ENCODE results near the gene EEPD1. TPM values are rescaled to one million over a fixed set of nuclear protein-coding genes. Genes with fewer than 3 reads are reported as not detected.

Gene EEPD1
- total RNA-seq, 2 experiments from 2014 or later: 2.6 TPM

GRCh38 chr7:36217211-36217960 is 64.3 kb downstream of the EEPD1 start:
- ATAC-seq: no peak
- no peak overlapping the region for H3K4me3 Mint-ChIP-seq
- DNase-seq: no peak
- CTCF ChIA-PET: no interaction called here
- POLR2A ChIA-PET: no interaction called here
- H3K9me3 Mint-ChIP-seq (ENCODE audit: insufficient read depth): no peaks in the 10 kb centered on the region
- H3K27me3 Mint-ChIP-seq (ENCODE audit: low read depth): no peaks in the 10 kb centered on the region
- H3K36me3 Mint-ChIP-seq (ENCODE audit: low read depth): no peaks in the 10 kb centered on the region
- H3K4me1 Mint-ChIP-seq (ENCODE audit: low read depth): no peaks in the 10 kb centered on the region
- H3K27ac Mint-ChIP-seq: no peak overlapping the region

GRCh38 chr7:36217961-36218284 is 64.9 kb downstream of the EEPD1 start:
- Mint-ChIP-seq H3K36me3 (ENCODE audit: low read depth) (no peaks in the 10 kb centered on the region), H3K4me1 (ENCODE audit: low read depth) (no peaks in the 10 kb centered on the region), H3K27ac (no peak overlapping the region), H3K9me3 (ENCODE audit: insufficient read depth) (no peaks in the 10 kb centered on the region), H3K27me3 (ENCODE audit: low read depth) (no peaks in the 10 kb centered on the region), H3K4me3 (no peak overlapping the region)
- no peak for ATAC-seq
- ChIA-PET POLR2A (no interaction called here), CTCF (no interaction called here)
- no peak for DNase-seq

GRCh38 chr7:36219429-36219828 is 66.4 kb downstream of the EEPD1 start:
- H3K27ac Mint-ChIP-seq: no peak overlapping the region
- no peaks in the 10 kb centered on the region for H3K27me3 Mint-ChIP-seq (ENCODE audit: low read depth)
- DNase-seq: no peak
- H3K9me3 Mint-ChIP-seq (ENCODE audit: insufficient read depth): no peaks in the 10 kb centered on the region
- no peaks in the 10 kb centered on the region for H3K4me1 Mint-ChIP-seq (ENCODE audit: low read depth)
- H3K36me3 Mint-ChIP-seq (ENCODE audit: low read depth): no peaks in the 10 kb centered on the region
- H3K4me3 Mint-ChIP-seq: no peak overlapping the region
- POLR2A ChIA-PET: no interaction called here
- ATAC-seq: no peak
- CTCF ChIA-PET: no interaction called here

GRCh38 chr7:36223851-36224250 is 70.8 kb downstream of the EEPD1 start:
- CTCF ChIA-PET: interaction anchor here (0.7 kb wide), 1 partner anchor 20 kb away, joined by 3 read pairs; no protein-coding TSS in a partner anchor
- H3K4me3 Mint-ChIP-seq: no peak overlapping the region
- no peaks in the 10 kb centered on the region for H3K4me1 Mint-ChIP-seq (ENCODE audit: low read depth)
- POLR2A ChIA-PET: no interaction called here
- no peak for ATAC-seq
- H3K27ac Mint-ChIP-seq: no peak overlapping the region
- DNase-seq: no peak
- H3K9me3 Mint-ChIP-seq (ENCODE audit: insufficient read depth): no peaks in the 10 kb centered on the region
- H3K27me3 Mint-ChIP-seq (ENCODE audit: low read depth): peaks cover 6% of the 10 kb centered on the region
- no peaks in the 10 kb centered on the region for H3K36me3 Mint-ChIP-seq (ENCODE audit: low read depth)

GRCh38 chr7:36224934-36225858 is 72.1 kb downstream of the EEPD1 start:
- POLR2A ChIA-PET: no interaction called here
- Mint-ChIP-seq H3K27me3 (ENCODE audit: low read depth) (peaks cover 6% of the 10 kb centered on the region), H3K4me1 (ENCODE audit: low read depth) (no peaks in the 10 kb centered on the region), H3K9me3 (ENCODE audit: insufficient read depth) (no peaks in the 10 kb centered on the region), H3K27ac (no peak overlapping the region), H3K36me3 (ENCODE audit: low read depth) (no peaks in the 10 kb centered on the region), H3K4me3 (no peak overlapping the region)
- ATAC-seq: no peak
- CTCF ChIA-PET: no interaction called here
- DNase-seq: no peak

GRCh38 chr7:36226151-36226550 is 73.1 kb downstream of the EEPD1 start:
- H3K36me3 Mint-ChIP-seq (ENCODE audit: low read depth): no peaks in the 10 kb centered on the region
- H3K4me1 Mint-ChIP-seq (ENCODE audit: low read depth): no peaks in the 10 kb centered on the region
- H3K9me3 Mint-ChIP-seq (ENCODE audit: insufficient read depth): no peaks in the 10 kb centered on the region
- H3K27ac Mint-ChIP-seq: no peak overlapping the region
- no peak overlapping the region for H3K4me3 Mint-ChIP-seq
- ChIA-PET POLR2A (no interaction called here), CTCF (no interaction called here)
- ATAC-seq (no peak), DNase-seq (no peak)
- peaks cover 6% of the 10 kb centered on the region for H3K27me3 Mint-ChIP-seq (ENCODE audit: low read depth)

- POLR2A ChIA-PET: no interaction called here
- no peaks in the 10 kb centered on the region for H3K9me3 Mint-ChIP-seq (ENCODE audit: insufficient read depth)
- no peak for ATAC-seq
- DNase-seq: no peak
- no peaks in the 10 kb centered on the region for H3K36me3 Mint-ChIP-seq (ENCODE audit: low read depth)
- no peak overlapping the region for H3K4me3 Mint-ChIP-seq
- H3K27ac Mint-ChIP-seq: no peak overlapping the region
- H3K27me3 Mint-ChIP-seq (ENCODE audit: low read depth): peaks cover 6% of the 10 kb centered on the region
- no peaks in the 10 kb centered on the region for H3K4me1 Mint-ChIP-seq (ENCODE audit: low read depth)
- CTCF ChIA-PET: no interaction called here
These were observed 74.2 kb downstream of the EEPD1 start for GRCh38 chr7:36227223-36227622.

GRCh38 chr7:36228039-36228438 is 75.0 kb downstream of the EEPD1 start:
- ChIA-PET POLR2A (no interaction called here), CTCF (no interaction called here)
- no peak overlapping the region for H3K27ac Mint-ChIP-seq
- no peaks in the 10 kb centered on the region for H3K36me3 Mint-ChIP-seq (ENCODE audit: low read depth)
- no peaks in the 10 kb centered on the region for H3K4me1 Mint-ChIP-seq (ENCODE audit: low read depth)
- DNase-seq (no peak), ATAC-seq (no peak)
- H3K27me3 Mint-ChIP-seq (ENCODE audit: low read depth): peaks cover 6% of the 10 kb centered on the region
- H3K9me3 Mint-ChIP-seq (ENCODE audit: insufficient read depth): no peaks in the 10 kb centered on the region
- no peak overlapping the region for H3K4me3 Mint-ChIP-seq

GRCh38 chr7:36231406-36231805 is 78.4 kb downstream of the EEPD1 start:
- Mint-ChIP-seq H3K4me1 (ENCODE audit: low read depth) (no peaks in the 10 kb centered on the region), H3K36me3 (ENCODE audit: low read depth) (no peaks in the 10 kb centered on the region), H3K27me3 (ENCODE audit: low read depth) (no peaks in the 10 kb centered on the region), H3K9me3 (ENCODE audit: insufficient read depth) (no peaks in the 10 kb centered on the region), H3K27ac (no peak overlapping the region), H3K4me3 (no peak overlapping the region)
- DNase-seq (no peak), ATAC-seq (no peak)
- ChIA-PET POLR2A (no interaction called here), CTCF (no interaction called here)

- no peak overlapping the region for H3K27ac Mint-ChIP-seq
- ATAC-seq: no peak
These were observed 79.5 kb downstream of the EEPD1 start for GRCh38 chr7:36232555-36232954.

GRCh38 chr7:36232971-36233550 is 80.0 kb downstream of the EEPD1 start:
- no peak overlapping the region for H3K27ac Mint-ChIP-seq
- DNase-seq: no peak
- H3K27me3 Mint-ChIP-seq (ENCODE audit: low read depth): no peaks in the 10 kb centered on the region
- ChIA-PET CTCF (interaction anchor here (1.1 kb wide), 1 partner anchor 86 kb away, joined by 3 read pairs; no protein-coding TSS in a partner anchor), POLR2A (no interaction called here)
- H3K9me3 Mint-ChIP-seq (ENCODE audit: insufficient read depth): no peaks in the 10 kb centered on the region
- no peaks in the 10 kb centered on the region for H3K4me1 Mint-ChIP-seq (ENCODE audit: low read depth)
- no peak overlapping the region for H3K4me3 Mint-ChIP-seq
- no peaks in the 10 kb centered on the region for H3K36me3 Mint-ChIP-seq (ENCODE audit: low read depth)
- ATAC-seq: no peak

More at GRCh38 chr7:36232555-36232954, 79.5 kb downstream of the EEPD1 start:
- Mint-ChIP-seq H3K4me3 (no peak overlapping the region), H3K4me1 (ENCODE audit: low read depth) (no peaks in the 10 kb centered on the region), H3K36me3 (ENCODE audit: low read depth) (no peaks in the 10 kb centered on the region), H3K27me3 (ENCODE audit: low read depth) (no peaks in the 10 kb centered on the region), H3K9me3 (ENCODE audit: insufficient read depth) (no peaks in the 10 kb centered on the region)
- ChIA-PET CTCF (no interaction called here), POLR2A (no interaction called here)
- DNase-seq: no peak

GRCh38 chr7:36236073-36236472 is 83.0 kb downstream of the EEPD1 start:
- H3K4me3 Mint-ChIP-seq: no peak overlapping the region
- H3K9me3 Mint-ChIP-seq (ENCODE audit: insufficient read depth): no peaks in the 10 kb centered on the region
- no peaks in the 10 kb centered on the region for H3K4me1 Mint-ChIP-seq (ENCODE audit: low read depth)
- no peaks in the 10 kb centered on the region for H3K27me3 Mint-ChIP-seq (ENCODE audit: low read depth)
- H3K36me3 Mint-ChIP-seq (ENCODE audit: low read depth): no peaks in the 10 kb centered on the region
- no peak for DNase-seq
- POLR2A ChIA-PET: no interaction called here
- ATAC-seq: no peak
- no peak overlapping the region for H3K27ac Mint-ChIP-seq
- CTCF ChIA-PET: interaction anchor here (1.7 kb wide), 1 partner anchor 82 kb away, joined by 4 read pairs; no protein-coding TSS in a partner anchor
